ENCODE data around the gene INSIG1. TPM values are rescaled to one million over a fixed set of nuclear protein-coding genes. Genes with fewer than 3 reads are reported as not detected.

The INSIG1 gene
- total RNA-seq, 1 experiment from 2014 or later: 54.7 TPM

GRCh38 chr7:155289107-155289506 is 8.6 kb upstream of the INSIG1 start:
- RAD21 ChIA-PET (ENCODE audit: low non-redundant PET in 1 of 2, low total read pairs in 2 of 2, uncharacterized antibody in 2 of 2, unreplicated experiment in 2 of 2): no interaction called here
- BruUV-seq (replicated peaks): no TSS peak

More at GRCh38 chr7:155289107-155289506, 8.6 kb upstream of the INSIG1 start:
- Histone ChIP-seq H3K27ac (ENCODE audit: low read depth, low read length) (no peak overlapping the region), H3K9ac (ENCODE audit: low read length) (no peak overlapping the region), H3K9me3 (ENCODE audit: control insufficient read depth in 1 of 2, insufficient read depth in 1 of 2, low read depth in 1 of 2, low read length in 2 of 2) (no peaks in the 10 kb centered on the region), H3K79me2 (ENCODE audit: insufficient read depth, low read length) (no peaks in the 10 kb centered on the region), H3K9me2 (ENCODE audit: insufficient read depth) (no peaks in the 10 kb centered on the region), H4K20me1 (ENCODE audit: insufficient read depth) (no peaks in the 10 kb centered on the region), H2AFZ (ENCODE audit: low read depth, low read length, poor library complexity, severe bottlenecking) (no peak overlapping the region), H3K4me3 (replicated peaks in 1 of 2; ENCODE audit: low read depth in 1 of 2, low read length in 2 of 2) (no peak overlapping the region), H3K36me3 (ENCODE audit: control insufficient read depth in 1 of 2, insufficient read depth in 2 of 2, low read length in 2 of 2) (no peaks in the 10 kb centered on the region), H3K4me1 (ENCODE audit: control insufficient read depth in 1 of 2, insufficient read depth in 2 of 2, low read length in 2 of 2) (peaks cover 12 to 22% of the 10 kb centered on the region in 2 experiments; a peak in 3 of 4 replicates), H3K4me2 (ENCODE audit: low read length) (no peak overlapping the region), H3K27me3 (ENCODE audit: insufficient read depth, low read length) (peaks cover 3% of the 10 kb centered on the region; the same call in 1 of the 2 replicates)
- POLR2A ChIA-PET: no interaction called here
- intact Hi-C loops (cut with micrococcal nuclease): no loop called here
- TF ChIP-seq EGR1 (IDR thresholded peaks at IDR 0.05; ENCODE audit: low read depth): no peak
- TF ChIP-seq, protein P1, sequence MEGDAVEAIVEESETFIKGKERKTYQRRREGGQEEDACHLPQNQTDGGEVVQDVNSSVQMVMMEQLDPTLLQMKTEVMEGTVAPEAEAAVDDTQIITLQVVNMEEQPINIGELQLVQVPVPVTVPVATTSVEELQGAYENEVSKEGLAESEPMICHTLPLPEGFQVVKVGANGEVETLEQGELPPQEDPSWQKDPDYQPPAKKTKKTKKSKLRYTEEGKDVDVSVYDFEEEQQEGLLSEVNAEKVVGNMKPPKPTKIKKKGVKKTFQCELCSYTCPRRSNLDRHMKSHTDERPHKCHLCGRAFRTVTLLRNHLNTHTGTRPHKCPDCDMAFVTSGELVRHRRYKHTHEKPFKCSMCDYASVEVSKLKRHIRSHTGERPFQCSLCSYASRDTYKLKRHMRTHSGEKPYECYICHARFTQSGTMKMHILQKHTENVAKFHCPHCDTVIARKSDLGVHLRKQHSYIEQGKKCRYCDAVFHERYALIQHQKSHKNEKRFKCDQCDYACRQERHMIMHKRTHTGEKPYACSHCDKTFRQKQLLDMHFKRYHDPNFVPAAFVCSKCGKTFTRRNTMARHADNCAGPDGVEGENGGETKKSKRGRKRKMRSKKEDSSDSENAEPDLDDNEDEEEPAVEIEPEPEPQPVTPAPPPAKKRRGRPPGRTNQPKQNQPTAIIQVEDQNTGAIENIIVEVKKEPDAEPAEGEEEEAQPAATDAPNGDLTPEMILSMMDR (IDR thresholded peaks at IDR 0.05 in 2 of 3, conservative IDR thresholded peaks at IDR 0.05 in 1 of 3; ENCODE audit: borderline replicate concordance in 1 of 3, insufficient read depth in 1 of 3, low read depth in 2 of 3, low read length in 2 of 3): no peak
- TF ChIP-seq CBX3 (IDR thresholded peaks at IDR 0.05; ENCODE audit: low read depth): no peak
- no peak for TF ChIP-seq CEBPB (IDR thresholded peaks at IDR 0.05; ENCODE audit: low read depth)
- no peak for TF ChIP-seq RAD21 (IDR thresholded peaks at IDR 0.05; ENCODE audit: low read depth)
- TF ChIP-seq SP1 (IDR thresholded peaks at IDR 0.05; ENCODE audit: low read depth): no peak
- TF ChIP-seq, protein P2, sequence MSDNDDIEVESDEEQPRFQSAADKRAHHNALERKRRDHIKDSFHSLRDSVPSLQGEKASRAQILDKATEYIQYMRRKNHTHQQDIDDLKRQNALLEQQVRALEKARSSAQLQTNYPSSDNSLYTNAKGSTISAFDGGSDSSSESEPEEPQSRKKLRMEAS (IDR thresholded peaks at IDR 0.05): no peak
- no peak for TF ChIP-seq REST (IDR thresholded peaks at IDR 0.05; ENCODE audit: low read depth)
- no peak for TF ChIP-seq ZFX (IDR thresholded peaks at IDR 0.05)
- ATAC-seq (no peak), DNase-seq (ENCODE audit: low read depth, low spot score) (no peak)
- CTCF ChIA-PET: no interaction called here

All from HCT116 (cell line).